UCSD-AML1 (cell line): ENCODE data around the gene SSNA1.

Experiments
- DNase-seq: peaks from one replicate; lab custom pipeline; 2025; ENCODE audit not compliant: unreplicated experiment; lab: John Stamatoyannopoulos, UW

The SSNA1 gene, protein sequence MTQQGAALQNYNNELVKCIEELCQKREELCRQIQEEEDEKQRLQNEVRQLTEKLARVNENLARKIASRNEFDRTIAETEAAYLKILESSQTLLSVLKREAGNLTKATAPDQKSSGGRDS

DNA sequence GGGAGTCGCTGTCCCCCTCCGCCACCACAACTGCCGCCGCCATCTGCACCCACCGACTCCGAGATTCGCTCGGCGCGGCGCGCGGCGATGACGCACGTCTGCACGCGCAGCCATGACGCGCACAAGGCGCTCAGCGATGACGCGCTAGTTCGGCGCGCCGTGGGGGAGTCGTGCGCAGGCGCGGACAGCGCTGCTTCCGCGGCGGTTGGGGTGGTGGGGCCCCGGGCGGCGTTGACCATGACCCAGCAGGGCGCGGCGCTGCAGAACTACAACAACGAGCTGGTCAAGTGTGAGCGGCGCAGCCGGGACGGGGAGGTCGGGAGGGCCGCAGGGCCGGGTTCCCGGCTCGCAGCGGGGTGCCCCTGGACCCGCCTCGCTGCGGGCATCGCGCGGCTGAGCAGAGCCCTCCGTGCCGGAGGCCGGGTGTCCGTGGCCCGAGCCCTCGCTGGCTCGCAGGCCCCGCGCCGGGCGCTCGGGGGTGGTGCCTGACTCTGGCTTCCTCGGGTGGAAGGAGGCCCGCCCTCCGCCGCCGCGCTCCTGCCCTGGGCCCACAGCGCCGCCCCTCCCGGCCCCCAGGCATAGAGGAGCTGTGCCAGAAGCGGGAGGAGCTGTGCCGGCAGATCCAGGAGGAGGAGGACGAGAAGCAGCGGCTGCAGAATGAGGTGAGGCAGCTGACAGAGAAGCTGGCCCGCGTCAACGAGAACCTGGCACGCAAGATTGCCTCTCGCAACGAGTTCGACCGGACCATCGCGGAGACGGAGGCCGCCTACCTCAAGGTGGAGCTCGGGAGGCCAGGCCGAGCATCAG, at the start of gene SSNA1, which contains the start of gene ANAPC2:
TSS of gene SSNA1 (plus strand) at position 187 of the 807 bp plus-strand sequence. CDS start at position 238, 51 bp downstream.
TSS of gene ANAPC2 (minus strand) at position 71 of the 807 bp plus-strand sequence. CDS start at position 43, 28 bp downstream.
- peak; percentile 97 for DNase-seq

- DNase-seq: peak; percentile 36
Measured at GRCh38 chr9:137138722-137139467, 49.6 kb upstream of the SSNA1 start, which contains the start of gene GRIN1. GRIN1 (plus strand) TSS chr9:137139154; CDS start chr9:137139487, 333 bp downstream.

DNA sequence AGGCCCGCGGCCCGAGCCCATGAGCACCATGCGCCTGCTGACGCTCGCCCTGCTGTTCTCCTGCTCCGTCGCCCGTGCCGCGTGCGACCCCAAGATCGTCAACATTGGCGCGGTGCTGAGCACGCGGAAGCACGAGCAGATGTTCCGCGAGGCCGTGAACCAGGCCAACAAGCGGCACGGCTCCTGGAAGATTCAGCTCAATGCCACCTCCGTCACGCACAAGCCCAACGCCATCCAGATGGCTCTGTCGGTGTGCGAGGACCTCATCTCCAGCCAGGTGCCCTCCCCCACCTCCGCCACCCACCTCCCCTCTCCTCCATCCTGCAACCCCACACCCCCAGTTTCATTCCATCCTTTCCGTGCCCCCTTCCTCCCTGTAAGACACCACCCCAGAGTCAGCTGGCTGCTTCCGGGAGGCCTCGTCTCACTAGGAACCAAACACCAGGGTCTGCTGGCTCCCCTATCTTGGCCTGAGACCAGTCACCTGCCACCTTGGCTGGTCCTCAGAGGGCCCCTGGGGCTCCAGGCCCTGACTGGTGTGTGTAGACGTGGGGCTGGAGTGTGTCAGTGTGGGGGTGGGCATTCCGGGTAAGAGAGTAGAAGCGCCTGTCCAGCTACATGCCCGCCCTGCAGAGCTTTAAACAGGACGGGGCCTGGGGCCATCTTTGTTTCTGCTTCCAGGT, 48.9 kb upstream of the SSNA1 start:
- DNase-seq: no peak

GRCh38 chr9:137140151-137141012, 48.1 kb upstream of the SSNA1 start:
- no peak for DNase-seq

GRCh38 chr9:137141050-137141810, 47.2 kb upstream of the SSNA1 start:
- no peak for DNase-seq

GRCh38 chr9:137141976-137142936, 46.2 kb upstream of the SSNA1 start:
- no peak for DNase-seq

DNA sequence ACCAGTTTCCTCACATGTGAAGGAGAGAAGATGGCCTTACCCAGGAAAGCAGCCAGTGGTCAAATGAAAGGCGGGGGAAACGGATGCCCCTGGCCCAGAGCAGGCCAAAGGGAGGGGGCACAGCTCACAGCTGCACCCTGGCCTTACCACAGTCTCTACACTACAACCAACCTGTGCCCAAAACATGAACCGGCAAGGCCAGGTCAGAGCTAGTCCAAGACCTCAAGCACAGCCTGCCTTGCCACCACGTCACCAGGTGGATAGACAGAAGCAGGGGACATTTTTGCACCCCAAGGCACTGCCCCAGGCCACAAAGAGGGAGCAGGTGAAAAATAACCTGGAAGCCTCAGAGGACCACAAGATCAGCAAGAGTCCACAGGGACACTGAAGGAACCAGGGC, 45.0 kb upstream of the SSNA1 start:
- no peak for DNase-seq

DNA sequence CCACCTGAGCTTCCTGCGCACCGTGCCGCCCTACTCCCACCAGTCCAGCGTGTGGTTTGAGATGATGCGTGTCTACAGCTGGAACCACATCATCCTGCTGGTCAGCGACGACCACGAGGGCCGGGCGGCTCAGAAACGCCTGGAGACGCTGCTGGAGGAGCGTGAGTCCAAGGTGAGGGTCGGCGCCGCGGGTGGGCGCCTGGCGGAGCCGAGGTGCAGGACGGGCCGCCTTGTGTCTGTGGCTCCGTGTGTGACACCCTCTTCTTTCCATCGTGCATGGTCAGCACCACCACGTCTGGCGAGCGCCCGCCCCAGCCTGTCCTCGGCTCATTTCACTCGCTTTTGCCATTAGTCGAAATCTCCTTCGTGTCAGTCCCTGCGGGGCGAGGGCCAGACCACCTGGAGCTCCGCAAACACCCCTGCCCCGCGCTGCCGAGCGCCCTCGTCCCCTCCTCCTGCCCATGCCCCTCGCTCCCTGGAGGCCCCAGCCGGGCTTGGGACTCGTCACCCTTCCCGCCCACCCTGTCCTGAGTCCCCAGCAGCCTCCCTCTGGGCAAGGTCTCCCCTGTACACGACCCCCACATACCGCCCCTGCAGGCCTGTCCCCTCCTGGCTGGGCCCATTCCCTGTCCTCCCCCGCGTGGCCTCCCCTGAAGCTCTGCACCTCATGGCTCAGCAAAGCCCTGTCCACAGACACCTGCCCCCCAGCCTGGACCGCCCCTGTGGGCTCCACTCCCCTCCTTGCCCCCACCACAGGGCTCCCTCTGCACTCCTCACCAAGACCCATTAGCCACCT, 42.5 kb upstream of the SSNA1 start:
- DNase-seq: no peak

DNA sequence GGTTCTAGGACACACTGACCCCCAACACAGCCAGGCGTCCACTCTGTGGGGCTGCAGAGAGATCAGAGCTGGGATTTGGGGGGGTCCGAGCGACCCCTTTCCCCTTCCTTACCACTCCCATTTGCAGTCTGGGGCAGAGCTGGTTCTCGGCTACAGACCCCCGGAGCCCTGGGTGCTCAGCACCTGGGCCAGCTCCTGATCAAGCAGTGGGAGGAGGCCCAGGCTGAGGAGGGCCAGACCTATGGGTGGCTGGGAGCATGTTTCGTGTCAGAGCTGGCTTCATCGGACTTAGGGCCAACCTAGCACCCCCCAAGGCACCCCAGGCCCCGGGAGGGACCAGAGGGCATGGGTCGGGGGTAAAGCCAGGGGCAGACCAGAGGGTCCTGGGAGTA, 42.0 kb upstream of the SSNA1 start:
- no peak for DNase-seq

- DNase-seq: no peak
Measured at GRCh38 chr9:137147091-137147792, 41.2 kb upstream of the SSNA1 start.

GRCh38 chr9:137147793-137148160, 40.7 kb upstream of the SSNA1 start:
- DNase-seq: no peak

- DNase-seq: no peak
Measured at GRCh38 chr9:137148242-137148641, 40.2 kb upstream of the SSNA1 start.

DNA sequence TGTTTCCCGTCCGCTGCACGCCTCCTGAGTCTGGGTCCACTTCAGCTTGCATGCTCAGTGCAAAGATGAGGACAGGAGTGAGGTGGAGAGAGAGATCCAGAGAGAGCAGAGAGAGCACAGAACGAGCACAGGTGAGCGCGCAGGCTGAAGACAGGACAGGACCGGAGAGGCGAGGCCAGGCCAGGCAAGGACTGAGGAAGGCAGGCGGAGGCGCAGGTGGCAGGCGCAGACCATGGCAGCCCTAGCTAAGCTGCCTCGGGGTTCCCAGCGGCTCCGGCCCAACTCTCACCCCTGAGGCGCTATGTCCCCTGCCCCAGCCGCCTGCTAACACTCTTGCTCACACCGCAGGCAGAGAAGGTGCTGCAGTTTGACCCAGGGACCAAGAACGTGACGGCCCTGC, 39.8 kb upstream of the SSNA1 start:
- DNase-seq: no peak

DNA sequence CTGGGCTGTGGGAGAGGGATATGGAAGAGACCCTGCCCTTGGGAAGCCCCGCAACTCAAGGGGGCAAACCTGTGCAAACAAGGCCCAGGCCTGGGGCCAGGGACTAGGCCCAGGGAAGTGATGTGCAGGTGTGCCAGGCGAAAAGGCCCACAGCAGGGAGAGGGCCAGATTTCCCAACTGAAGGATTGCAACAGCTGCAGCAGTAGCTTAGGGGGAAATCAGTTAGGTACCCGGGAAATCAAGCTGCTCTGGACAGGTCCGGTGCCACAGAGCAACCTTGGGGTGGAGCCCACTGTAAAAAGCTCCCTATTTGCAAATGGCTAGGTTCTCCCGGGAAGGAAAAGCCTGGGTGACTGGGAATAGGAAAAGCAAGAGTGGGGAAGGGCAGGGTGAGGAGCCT, 39.1 kb upstream of the SSNA1 start:
- no peak for DNase-seq

GRCh38 chr9:137149942-137150616, 38.4 kb upstream of the SSNA1 start:
- DNase-seq: no peak

DNA sequence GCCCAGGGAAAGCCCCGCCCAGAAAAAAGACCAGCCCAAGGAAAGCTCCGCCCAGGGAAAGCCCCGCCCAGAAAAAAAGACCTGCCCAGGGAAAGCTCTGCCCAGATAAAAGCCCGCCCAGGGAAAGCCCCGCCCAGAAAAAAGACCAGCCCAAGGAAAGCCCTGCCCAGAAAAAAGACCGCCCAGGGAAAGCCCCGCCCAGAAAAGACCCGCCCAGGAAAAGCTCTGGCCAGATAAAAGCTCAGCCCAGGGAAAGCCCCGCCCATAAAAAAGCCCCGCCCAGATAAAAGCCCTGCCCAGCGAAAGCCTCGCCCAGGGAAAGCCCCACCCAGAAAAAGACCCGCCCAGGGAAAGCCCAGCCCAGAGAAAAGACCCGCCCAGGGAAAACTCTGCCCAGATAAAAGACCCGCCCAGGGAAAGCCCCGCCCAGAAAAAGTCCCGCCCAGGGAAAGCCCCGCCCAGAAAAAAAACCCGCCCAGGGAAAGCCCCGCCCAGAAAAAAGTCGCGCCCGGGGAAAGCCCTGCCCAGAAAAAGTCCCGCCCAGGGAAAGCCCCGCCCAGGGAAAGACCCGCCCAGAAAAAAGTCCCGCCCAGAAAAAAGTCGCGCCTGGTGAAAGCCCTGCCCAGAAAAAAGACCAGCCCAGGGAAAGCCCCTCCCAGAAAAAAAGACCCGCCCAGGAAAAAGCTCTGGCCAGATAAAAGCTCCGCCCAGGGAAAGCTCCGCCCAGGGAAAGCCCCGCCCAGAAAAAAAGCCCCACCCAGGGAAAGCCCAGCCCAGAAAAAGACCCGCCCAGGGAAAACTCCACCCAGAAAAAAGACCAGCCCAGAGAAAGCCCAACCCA, 37.6 kb upstream of the SSNA1 start:
- peak; percentile 94 for DNase-seq
